ENCODE measurements around the gene MOG. TPM values are rescaled to one million over a fixed set of nuclear protein-coding genes. Genes with fewer than 3 reads are reported as not detected.

MOG gene
- total and polyA plus RNA-seq, 2 experiments from 2014 or later = 0.55 to 2.5 TPM

- H3K4me1 ChIP-seq (ENCODE audit: insufficient read depth) = peaks cover 21% of the 10 kb centered on the region
- no peak overlapping the region for H3K4me2 ChIP-seq
- Mint-ChIP-seq H3K36me3 (ENCODE audit: low read depth) (peaks cover 4% of the 10 kb centered on the region; the same call in 1 of the 3 replicates), H3K27ac (no peak overlapping the region), H3K4me1 (peaks cover 32% of the 10 kb centered on the region), H3K4me3 (no peak overlapping the region), H3K9me3 (peaks cover 8% of the 10 kb centered on the region), H3K27me3 (ENCODE audit: insufficient read depth, low read depth, poor library complexity) (peaks cover 7% of the 10 kb centered on the region)
- H3K27me3 ChIP-seq (ENCODE audit: insufficient read depth) = no peaks in the 10 kb centered on the region
- no peaks in the 10 kb centered on the region for H3K9me2 ChIP-seq (ENCODE audit: insufficient read depth)
- TF ChIP-seq JUNB (IDR thresholded peaks at IDR 0.05; ENCODE audit: unreplicated experiment) (no peak), ETS1 (IDR thresholded peaks at IDR 0.05) (no peak), EZH2 (IDR thresholded peaks at IDR 0.05; ENCODE audit: low read depth, unreplicated experiment) (no peak), ZNF462 (CRISPR knock-in tag; IDR thresholded peaks at IDR 0.05) (no peak)
- no peaks in the 10 kb centered on the region for H4K20me1 ChIP-seq (replicated peaks; ENCODE audit: insufficient read depth)
- DNase-seq (ENCODE audit: low spot score) (no peak), ATAC-seq (no peak)
- no peak overlapping the region for H3K4me3 ChIP-seq
- H3K36me3 ChIP-seq (ENCODE audit: insufficient read depth) = no peaks in the 10 kb centered on the region; the same call in 1 of the 2 replicates
- no peak overlapping the region for H3K27ac ChIP-seq (ENCODE audit: low read depth)
- H3K79me2 ChIP-seq (replicated peaks; ENCODE audit: insufficient read depth) = no peaks in the 10 kb centered on the region
- 0 out of 2 replicates have a peak, but pooled peaks cover 7% of the 10 kb centered on the region for H3F3A ChIP-seq (replicated peaks; ENCODE audit: low read depth)
- H2AFZ ChIP-seq = no peak overlapping the region
Measured at GRCh38 chr6:29681811-29682210, 24.9 kb downstream of the MOG start.
